Upper lobe of right lung (tissue), 1 donor: ENCODE results near the gene MRRF. TPM values are rescaled to one million over a fixed set of nuclear protein-coding genes. Genes with fewer than 3 reads are reported as not detected.

Experiments
- ATAC-seq: fragments of 200-7000 bp; cut with Tn5 transposase; one replicate; pipeline ENCODE4 v1.9.1; 2020; ENCODE audit warnings: mild to moderate bottlenecking, moderate library complexity
- DNase-seq: peaks from one replicate; pipeline ENCODE4 v3.0.0-alpha.2; 2020
- H3K27ac ChIP-seq: fragments of 200-600 bp; one replicate; pipeline ENCODE4 v1.8.0; 2022
- H3K27me3 ChIP-seq: fragments of 200-600 bp; one replicate; pipeline ENCODE4 v1.8.0; 2022; ENCODE audit warnings: mild to moderate bottlenecking
- H3K36me3 ChIP-seq: fragments of 200-600 bp; one replicate; pipeline ENCODE4 v1.8.0; 2022
- H3K4me1 ChIP-seq: fragments of 200-600 bp; one replicate; pipeline ENCODE4 v1.8.0; 2022
- H3K4me3 ChIP-seq: fragments of 200-600 bp; one replicate; pipeline ENCODE4 v1.8.0; 2022; ENCODE audit warnings: mild to moderate bottlenecking
- H3K9me3 ChIP-seq: fragments of 200-600 bp; one replicate; pipeline ENCODE4 v1.8.0; 2022
- intact Hi-C: fragments of 100-400 bp; cut with DNase I; formaldehyde crosslinking; loops from one replicate; pipeline ENCODE4 v1.11.0; 2022
- total RNA-seq: library from RNA; stranded (reverse); fragmentation: NEBNext Ultra II Directional; extraction: Animal tissue kit (Norgen Biotek cat#: 25700); gene quantifications from one replicate; pipeline ENCODE4 v1.2.1, GENCODE V29; 2021
- TF ChIP-seq, protein P1 (sequence below): fragments of 200-600 bp; IDR thresholded peaks from one replicate; pipeline ENCODE4 v1.8.0; 2022; ENCODE audit warnings: antibody characterized with exemption
- donor health status: DM: no; HTN: yes; CAD: no; lungs with severe emphysema.

MRRF gene
- total RNA-seq, 1 donor from 2014 or later, result 31.9 TPM

DNA sequence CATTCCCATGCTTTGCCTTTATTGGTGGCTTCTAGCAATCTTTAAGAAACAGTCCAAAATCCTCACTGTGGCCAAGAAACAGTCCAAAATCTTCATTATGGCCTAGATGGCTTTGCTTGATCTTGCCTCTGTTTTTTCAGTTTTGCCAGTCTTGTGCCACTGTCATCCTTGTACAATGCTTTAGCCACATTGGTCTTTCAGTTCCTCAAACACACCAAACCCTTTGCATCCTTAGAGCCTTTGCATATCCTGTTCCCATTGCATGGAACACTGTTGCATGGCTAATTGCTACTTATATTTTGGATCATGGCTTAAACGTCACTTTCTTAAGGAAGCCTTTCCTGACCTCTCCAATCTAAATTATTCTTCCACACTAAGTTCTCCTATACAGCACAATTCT lies 22.1 kb downstream of the MRRF start:
- Histone ChIP-seq H3K36me3 (peaks cover 66% of the 10 kb centered on the region), H3K4me1 (peaks cover 5% of the 10 kb centered on the region), H3K4me3 (no peak overlapping the region), H3K9me3 (no peaks in the 10 kb centered on the region), H3K27ac (no peak overlapping the region), H3K27me3 (no peaks in the 10 kb centered on the region)
- TF ChIP-seq, protein P1, sequence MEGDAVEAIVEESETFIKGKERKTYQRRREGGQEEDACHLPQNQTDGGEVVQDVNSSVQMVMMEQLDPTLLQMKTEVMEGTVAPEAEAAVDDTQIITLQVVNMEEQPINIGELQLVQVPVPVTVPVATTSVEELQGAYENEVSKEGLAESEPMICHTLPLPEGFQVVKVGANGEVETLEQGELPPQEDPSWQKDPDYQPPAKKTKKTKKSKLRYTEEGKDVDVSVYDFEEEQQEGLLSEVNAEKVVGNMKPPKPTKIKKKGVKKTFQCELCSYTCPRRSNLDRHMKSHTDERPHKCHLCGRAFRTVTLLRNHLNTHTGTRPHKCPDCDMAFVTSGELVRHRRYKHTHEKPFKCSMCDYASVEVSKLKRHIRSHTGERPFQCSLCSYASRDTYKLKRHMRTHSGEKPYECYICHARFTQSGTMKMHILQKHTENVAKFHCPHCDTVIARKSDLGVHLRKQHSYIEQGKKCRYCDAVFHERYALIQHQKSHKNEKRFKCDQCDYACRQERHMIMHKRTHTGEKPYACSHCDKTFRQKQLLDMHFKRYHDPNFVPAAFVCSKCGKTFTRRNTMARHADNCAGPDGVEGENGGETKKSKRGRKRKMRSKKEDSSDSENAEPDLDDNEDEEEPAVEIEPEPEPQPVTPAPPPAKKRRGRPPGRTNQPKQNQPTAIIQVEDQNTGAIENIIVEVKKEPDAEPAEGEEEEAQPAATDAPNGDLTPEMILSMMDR, result no peak
- peak; percentile 23 for ATAC-seq
- intact Hi-C loops, result no loop called here
- no peak for DNase-seq

DNA sequence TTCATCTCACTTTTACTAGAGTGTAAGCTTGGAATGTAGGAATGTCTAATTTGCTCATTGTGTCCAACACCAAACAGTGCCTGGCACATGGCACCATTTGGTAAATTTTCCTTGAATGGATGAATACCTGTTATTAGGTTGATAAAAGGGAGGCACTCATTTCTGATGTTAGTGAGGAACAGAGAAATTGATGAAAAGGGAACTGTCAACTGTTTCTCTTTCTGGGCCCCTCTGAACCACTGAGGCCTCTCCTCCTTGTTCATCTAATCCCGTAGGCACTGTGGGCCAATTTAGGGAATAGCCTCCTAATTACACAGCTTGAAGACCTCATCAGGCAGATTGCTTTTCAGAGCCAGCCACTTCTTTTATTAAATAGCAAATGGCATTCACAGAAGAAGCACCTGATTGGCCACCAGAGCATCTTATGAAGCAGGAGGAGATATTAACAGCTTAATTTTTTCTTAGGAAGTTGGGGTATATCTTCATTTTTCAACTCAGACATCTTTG lies 22.6 kb downstream of the MRRF start:
- H3K4me3 ChIP-seq, result no peak overlapping the region
- no peak overlapping the region for H3K27ac ChIP-seq
- TF ChIP-seq, protein P1, result no peak
- intact Hi-C loops, result no loop called here
- peaks cover 66% of the 10 kb centered on the region for H3K36me3 ChIP-seq
- DNase-seq (no peak), ATAC-seq (no peak)
- peaks cover 5% of the 10 kb centered on the region for H3K4me1 ChIP-seq
- no peaks in the 10 kb centered on the region for H3K27me3 ChIP-seq
- H3K9me3 ChIP-seq, result no peaks in the 10 kb centered on the region

DNA sequence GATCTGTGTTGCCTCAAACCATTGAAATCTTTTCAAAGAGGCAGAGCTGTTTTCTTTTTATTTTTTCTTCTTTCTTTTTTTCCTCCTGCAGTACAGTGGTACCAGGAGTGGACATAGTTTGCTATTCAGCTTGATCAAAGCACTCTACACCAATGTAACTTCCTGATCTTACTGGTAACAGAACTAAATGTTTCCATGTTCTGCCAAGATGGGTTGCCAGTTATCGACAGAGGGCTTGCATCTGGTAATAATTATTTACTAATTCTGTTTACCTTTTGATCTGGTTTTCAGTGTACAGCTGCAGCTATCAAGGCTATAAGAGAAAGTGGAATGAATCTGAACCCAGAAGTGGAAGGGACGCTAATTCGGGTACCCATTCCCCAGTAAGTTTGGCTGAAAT lies 26.8 kb downstream of the MRRF start:
- Histone ChIP-seq H3K27ac (no peak overlapping the region), H3K36me3 (peaks cover 80% of the 10 kb centered on the region), H3K4me1 (peaks cover 5% of the 10 kb centered on the region), H3K4me3 (no peak overlapping the region), H3K9me3 (no peaks in the 10 kb centered on the region), H3K27me3 (no peaks in the 10 kb centered on the region)
- ATAC-seq (no peak), DNase-seq (no peak)
- intact Hi-C loops, result no loop called here
- TF ChIP-seq, protein P1, result no peak

DNA sequence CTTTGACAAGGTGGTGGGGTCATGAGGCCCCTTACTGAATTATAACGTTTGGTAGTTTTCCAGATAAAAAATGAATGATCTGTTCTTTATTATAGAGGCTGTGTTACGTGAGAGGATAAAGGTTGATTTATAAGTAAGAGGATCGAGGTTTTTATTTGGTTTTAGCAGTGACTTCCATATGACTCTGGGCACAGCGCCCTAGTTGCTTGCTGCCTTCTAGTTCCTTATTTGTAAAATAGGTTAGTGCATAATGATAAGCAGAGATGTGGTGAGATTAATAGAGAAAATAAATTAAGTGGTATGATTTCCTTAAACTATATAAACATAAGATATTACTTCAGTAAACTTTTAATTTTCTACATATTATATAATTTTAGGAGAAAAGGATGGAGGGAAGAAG lies 29.8 kb downstream of the MRRF start:
- Histone ChIP-seq H3K27ac (no peak overlapping the region), H3K4me3 (no peak overlapping the region), H3K9me3 (no peaks in the 10 kb centered on the region), H3K4me1 (no peaks in the 10 kb centered on the region), H3K36me3 (peaks cover 71% of the 10 kb centered on the region), H3K27me3 (no peaks in the 10 kb centered on the region)
- ATAC-seq (no peak), DNase-seq (no peak)
- intact Hi-C loops, result no loop called here
- TF ChIP-seq, protein P1, result no peak

DNA sequence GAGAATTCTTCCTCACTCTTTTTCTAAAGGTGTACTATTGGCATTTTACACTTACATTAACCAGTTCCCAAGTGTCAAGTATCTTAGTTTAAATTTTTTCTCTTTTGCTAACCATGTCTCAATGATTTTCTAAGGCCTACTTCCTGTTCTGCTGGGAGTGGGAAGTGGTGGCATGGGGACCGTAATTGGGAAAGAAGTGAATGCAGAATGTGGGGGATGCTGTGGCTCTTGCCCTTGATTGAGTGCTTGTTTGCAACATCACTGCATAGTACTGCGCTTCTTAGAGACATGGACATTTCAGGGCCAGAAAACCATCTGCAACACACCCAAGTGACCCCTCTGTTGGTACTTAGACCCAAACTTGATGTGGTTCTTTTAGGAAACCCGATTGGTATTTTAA lies 32.8 kb downstream of the MRRF start:
- TF ChIP-seq, protein P1, result no peak
- no peaks in the 10 kb centered on the region for H3K27me3 ChIP-seq
- peaks cover 54% of the 10 kb centered on the region for H3K36me3 ChIP-seq
- H3K9me3 ChIP-seq, result no peaks in the 10 kb centered on the region
- intact Hi-C loops, result no loop called here
- ATAC-seq (peak; percentile 94), DNase-seq (no peak)
- no peaks in the 10 kb centered on the region for H3K4me1 ChIP-seq
- H3K4me3 ChIP-seq, result no peak overlapping the region
- H3K27ac ChIP-seq, result no peak overlapping the region
